H9 (cell line): Measurements from ENCODE around the gene MVP. TPM values are rescaled to one million over a fixed set of nuclear protein-coding genes. Genes with fewer than 3 reads are reported as not detected.
A peak's percentile ranks its signal among the peaks of the same experiment; 100 is the strongest.

Experiments used
- DNase-seq: peaks from one replicate; pipeline ENCODE4 v3.0.0-alpha.2; 2017
- H2AFZ ChIP-seq: one replicate; pipeline ENCODE4 v1.6.1; 2013; ENCODE audit warnings: mild to moderate bottlenecking, low read length, control low read depth, moderate library complexity
- H2AK5ac ChIP-seq: 2 replicates; pipeline ENCODE4 v1.6.1; 2013; ENCODE audit warnings: low read length, control low read depth, mixed read lengths; ENCODE audit not compliant: insufficient read length
- H2BK120ac ChIP-seq: one replicate; pipeline ENCODE4 v1.6.1; 2013; ENCODE audit warnings: low read depth, mild to moderate bottlenecking, low read length, control low read depth, inconsistent platforms; ENCODE audit not compliant: poor library complexity, severe bottlenecking
- H2BK12ac ChIP-seq: 2 replicates; pipeline ENCODE4 v1.6.1; 2013; ENCODE audit warnings: low read length, control low read depth, mixed read lengths, low read depth; ENCODE audit not compliant: insufficient read length
- H2BK15ac ChIP-seq: 2 replicates; pipeline ENCODE4 v1.6.1; 2013; ENCODE audit warnings: low read depth, low read length, control low read depth
- H2BK20ac ChIP-seq: one replicate; pipeline ENCODE4 v1.6.1; 2013; ENCODE audit warnings: low read depth, mild to moderate bottlenecking, low read length, control low read depth, inconsistent platforms; ENCODE audit not compliant: poor library complexity, severe bottlenecking
- H2BK5ac ChIP-seq: 2 replicates; pipeline ENCODE4 v1.6.1; 2013; ENCODE audit warnings: low read length, control low read depth, mixed read lengths; ENCODE audit not compliant: insufficient read length
- H3K14ac ChIP-seq: 2 replicates; pipeline ENCODE4 v1.6.1; 2013; ENCODE audit warnings: low read length, control low read depth; ENCODE audit not compliant: insufficient read depth
- H3K18ac ChIP-seq: 2 replicates; pipeline ENCODE4 v1.6.1; 2013; ENCODE audit warnings: low read depth, mild to moderate bottlenecking, mixed read lengths, low read length, control low read depth; ENCODE audit not compliant: insufficient read length
- H3K23ac ChIP-seq: 2 replicates; pipeline ENCODE4 v1.6.1; 2013; ENCODE audit warnings: low read length, control low read depth, mixed read lengths, low read depth; ENCODE audit not compliant: insufficient read length
- H3K23me2 ChIP-seq: 2 replicates; pipeline ENCODE4 v1.6.1; 2013; ENCODE audit warnings: low read depth, mild to moderate bottlenecking, mixed read lengths, low read length, control low read depth; ENCODE audit not compliant: insufficient read length, poor library complexity, severe bottlenecking
- H3K27ac ChIP-seq: 2 replicates; pipeline ENCODE4 v1.5.1; 2013; ENCODE audit warnings: low read length, control low read depth, mixed read lengths, low read depth; ENCODE audit not compliant: insufficient read length
- H3K27me3 ChIP-seq: 2 replicates; pipeline ENCODE4 v1.6.1; 2013; ENCODE audit warnings: low read length, control low read depth, inconsistent platforms; ENCODE audit not compliant: insufficient read depth
- H3K4ac ChIP-seq: 2 replicates; pipeline ENCODE4 v1.6.1; 2013; ENCODE audit warnings: low read depth, mild to moderate bottlenecking, control low read depth, inconsistent platforms, low read length, moderate library complexity
- H3K4me1 ChIP-seq: 2 replicates; pipeline ENCODE4 v1.6.1; 2013; ENCODE audit warnings: low read length, control low read depth, inconsistent platforms; ENCODE audit not compliant: insufficient read depth
- H3K4me2 ChIP-seq: 2 replicates; pipeline ENCODE4 v1.6.1; 2013; ENCODE audit warnings: low read length, control low read depth, mixed read lengths; ENCODE audit not compliant: insufficient read length, insufficient read depth
- H3K56ac ChIP-seq: 2 replicates; pipeline ENCODE4 v1.6.1; 2013; ENCODE audit warnings: low read depth, mild to moderate bottlenecking, mixed read lengths, low read length, control low read depth; ENCODE audit not compliant: insufficient read length
- H3K79me1 ChIP-seq: 2 replicates; pipeline ENCODE4 v1.6.1; 2013; ENCODE audit warnings: low read depth, mild to moderate bottlenecking, moderate library complexity, low read length, control low read depth, inconsistent platforms; ENCODE audit not compliant: insufficient read depth, poor library complexity, severe bottlenecking
- H3K79me2 ChIP-seq: 2 replicates; pipeline ENCODE4 v1.6.1; 2013; ENCODE audit warnings: low read length, control low read depth, inconsistent platforms; ENCODE audit not compliant: insufficient read depth
- H3K9ac ChIP-seq: 2 replicates; pipeline ENCODE4 v1.6.1; 2013; ENCODE audit warnings: low read length, control low read depth, mixed read lengths; ENCODE audit not compliant: insufficient read length; ENCODE audit errors: extremely low read depth
- H3K9me3 ChIP-seq: one replicate; pipeline ENCODE4 v1.6.1; 2013; ENCODE audit warnings: low read depth, low read length, inconsistent platforms; ENCODE audit not compliant: control insufficient read depth
- H3T11ph ChIP-seq: one replicate; pipeline ENCODE4 v1.6.1; 2013; ENCODE audit warnings: mild to moderate bottlenecking, low read length, control low read depth, inconsistent platforms
- H4K20me1 ChIP-seq: one replicate; pipeline ENCODE4 v1.6.1; 2013; ENCODE audit not compliant: control insufficient read depth, insufficient read length, insufficient read depth
- H4K5ac ChIP-seq: 2 replicates; pipeline ENCODE4 v1.6.1; 2013; ENCODE audit warnings: low read depth, mild to moderate bottlenecking, mixed read lengths, low read length, control low read depth; ENCODE audit not compliant: insufficient read length
- H4K8ac ChIP-seq: replicated peaks from 2 replicates; pipeline ENCODE4 v1.6.1; 2013; ENCODE audit warnings: low read length, control low read depth, mixed read lengths, low read depth; ENCODE audit not compliant: insufficient read length
- H4K91ac ChIP-seq: 2 replicates; pipeline ENCODE4 v1.6.1; 2013; ENCODE audit warnings: low read depth, mild to moderate bottlenecking, moderate library complexity, mixed read lengths, low read length, control low read depth; ENCODE audit not compliant: insufficient read length
- H3K27ac Mint-ChIP-seq, 3 experiments: 2 replicates in 2 of 3; 3 replicates in 1 of 3; pipeline ENCODE4 v1.8.0; 2020 to 2021; ENCODE audit warnings: mixed read lengths in 3 of 3, mild to moderate bottlenecking in 1 of 3, moderate library complexity in 1 of 3
- H3K27me3 Mint-ChIP-seq: 2 replicates; pipeline ENCODE4 v1.8.0; 2021; ENCODE audit warnings: low read depth, mild to moderate bottlenecking, moderate library complexity, mixed read lengths
- H3K36me3 Mint-ChIP-seq, 3 experiments: 2 replicates in 2 of 3; 3 replicates in 1 of 3; pipeline ENCODE4 v1.8.0; 2020 to 2021; ENCODE audit warnings: low read depth in 3 of 3, mixed read lengths in 3 of 3; ENCODE audit not compliant: insufficient read depth in 1 of 3
- H3K4me1 Mint-ChIP-seq, 2 experiments: 2 replicates each; pipeline ENCODE4 v1.8.0; 2020; ENCODE audit warnings: mixed read lengths in 2 of 2
- H3K4me3 Mint-ChIP-seq, 2 experiments: 2 replicates in 1 of 2; 3 replicates in 1 of 2; pipeline ENCODE4 v1.8.0; 2020 to 2021; ENCODE audit warnings: mild to moderate bottlenecking in 2 of 2, mixed read lengths in 2 of 2, moderate library complexity in 1 of 2
- H3K9me3 Mint-ChIP-seq, 2 experiments: 2 replicates in 1 of 2; 3 replicates in 1 of 2; pipeline ENCODE4 v1.8.0; 2020; ENCODE audit warnings: mild to moderate bottlenecking in 2 of 2, mixed read lengths in 2 of 2, moderate library complexity in 1 of 2
- WGBS: extraction: QIAGEN DNeasy Blood & Tissue Kit; methylation state at CpG from one replicate; pipeline ENCODE4 v1.1.7; 2013; ENCODE audit warnings: missing lambda C conversion rate, low lambda C conversion rate, mixed read lengths; ENCODE audit not compliant: insufficient read length; ENCODE audit errors: extremely low coverage; 5-methylcytosine and 5-hydroxymethylcytosine counted together
- total RNA-seq: library from RNA; stranded (reverse); gene quantifications from 2 replicates; pipeline ENCODE4 v1.2.1, GENCODE V29; 2021
- TF ChIP-seq, protein P1 (sequence below): fragments of 200-600 bp; sonication (generic); conservative IDR thresholded peaks from 3 replicates; pipeline ENCODE4 v1.8.0; 2021; ENCODE audit warnings: antibody characterized with exemption, mild to moderate bottlenecking

The MVP gene
- total RNA-seq, 1 experiment from 2014 or later: 3.1 TPM

DNA sequence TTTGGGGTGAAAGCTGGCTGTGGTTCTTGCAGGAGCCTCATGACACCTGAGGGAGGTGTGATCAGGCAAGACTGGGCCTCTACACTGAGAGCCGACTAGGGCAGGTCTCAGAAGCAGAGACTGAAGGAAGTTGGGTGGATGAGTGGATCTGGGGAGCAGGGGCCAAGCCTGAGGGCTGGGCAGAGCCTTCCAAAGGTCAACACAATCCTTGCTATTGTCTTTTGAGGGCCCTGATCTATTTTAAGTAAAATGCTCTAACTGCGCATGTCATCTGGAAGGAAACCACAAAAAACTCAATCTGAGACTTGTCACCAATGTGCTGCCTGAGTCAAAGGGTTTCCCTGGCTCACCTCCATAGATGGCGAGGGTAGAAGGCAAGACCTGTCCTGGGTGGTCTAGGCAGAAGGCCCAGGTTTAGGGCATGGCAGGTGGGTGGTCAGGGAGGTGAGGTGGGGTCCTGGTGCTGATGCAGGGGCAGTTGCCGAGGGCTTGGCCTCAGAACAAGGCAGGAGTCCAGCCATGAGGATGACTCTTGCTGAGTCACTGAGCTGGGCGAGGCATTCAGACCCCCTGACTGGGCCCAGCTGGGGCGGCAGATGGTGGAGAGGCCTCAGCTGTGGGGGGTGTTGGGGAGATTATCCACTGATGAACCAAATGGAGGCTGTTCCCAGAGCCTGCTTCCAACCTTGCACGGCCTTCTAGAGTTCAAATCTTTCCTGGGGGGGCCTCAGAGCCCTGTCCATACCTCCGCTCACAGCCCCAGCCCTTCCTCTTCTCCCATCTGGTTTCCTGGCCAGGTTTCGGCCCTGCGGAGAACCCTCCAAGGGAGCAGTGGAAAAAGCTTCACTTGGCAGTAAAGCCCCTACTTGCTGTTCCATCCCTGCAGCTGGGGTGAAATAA is 5.1 kb downstream of the MVP start:
- Histone ChIP-seq H3K14ac (peak overlapping the region; percentile 50), H2BK12ac (no peak overlapping the region), H3K9ac (no peak overlapping the region), H3K18ac (peak overlapping the region; percentile 43), H3K23me2 (no peaks in the 10 kb centered on the region), H3K79me2 (no peaks in the 10 kb centered on the region), H3K4me1 (no peaks in the 10 kb centered on the region), H2AK5ac (no peak overlapping the region), H3T11ph (no peak overlapping the region), H2BK5ac (no peak overlapping the region), H3K79me1 (no peaks in the 10 kb centered on the region), H3K9me3 (no peaks in the 10 kb centered on the region), H3K27me3 (no peaks in the 10 kb centered on the region), H2BK120ac (no peak overlapping the region), H4K20me1 (no peaks in the 10 kb centered on the region), H4K8ac (no peak overlapping the region), H2AFZ (no peak overlapping the region), H3K27ac (no peak overlapping the region), H3K4me2 (no peak overlapping the region), H3K23ac (no peak overlapping the region), H2BK15ac (no peak overlapping the region), H3K4ac (no peak overlapping the region), H2BK20ac (no peak overlapping the region), H4K5ac (no peak overlapping the region), H4K91ac (no peak overlapping the region), H3K56ac (no peak overlapping the region)
- DNase-seq: no peak
- H3K36me3 Mint-ChIP-seq: peaks cover 3 to 7% (median 5%) of the 10 kb centered on the region in 3 experiments; a peak in 5 of 7 replicates
- H3K4me1 Mint-ChIP-seq: peaks cover 20 to 23% of the 10 kb centered on the region in 2 experiments
- H3K27ac Mint-ChIP-seq: peak overlapping the region; percentile 95 to 98 (median 95)
- no CpG with 5 or more reads among the region's 10 CpGs for WGBS
- H3K4me3 Mint-ChIP-seq: no peak overlapping the region
- H3K9me3 Mint-ChIP-seq: no peaks in the 10 kb centered on the region
- TF ChIP-seq, protein P1, sequence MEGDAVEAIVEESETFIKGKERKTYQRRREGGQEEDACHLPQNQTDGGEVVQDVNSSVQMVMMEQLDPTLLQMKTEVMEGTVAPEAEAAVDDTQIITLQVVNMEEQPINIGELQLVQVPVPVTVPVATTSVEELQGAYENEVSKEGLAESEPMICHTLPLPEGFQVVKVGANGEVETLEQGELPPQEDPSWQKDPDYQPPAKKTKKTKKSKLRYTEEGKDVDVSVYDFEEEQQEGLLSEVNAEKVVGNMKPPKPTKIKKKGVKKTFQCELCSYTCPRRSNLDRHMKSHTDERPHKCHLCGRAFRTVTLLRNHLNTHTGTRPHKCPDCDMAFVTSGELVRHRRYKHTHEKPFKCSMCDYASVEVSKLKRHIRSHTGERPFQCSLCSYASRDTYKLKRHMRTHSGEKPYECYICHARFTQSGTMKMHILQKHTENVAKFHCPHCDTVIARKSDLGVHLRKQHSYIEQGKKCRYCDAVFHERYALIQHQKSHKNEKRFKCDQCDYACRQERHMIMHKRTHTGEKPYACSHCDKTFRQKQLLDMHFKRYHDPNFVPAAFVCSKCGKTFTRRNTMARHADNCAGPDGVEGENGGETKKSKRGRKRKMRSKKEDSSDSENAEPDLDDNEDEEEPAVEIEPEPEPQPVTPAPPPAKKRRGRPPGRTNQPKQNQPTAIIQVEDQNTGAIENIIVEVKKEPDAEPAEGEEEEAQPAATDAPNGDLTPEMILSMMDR: no peak
- no peaks in the 10 kb centered on the region for H3K27me3 Mint-ChIP-seq
